GM12878 (cell line): ENCODE results near the gene ABCC4.

ENCODE experiments used
- BCL11A ChIP-seq: IDR thresholded peaks from 2 replicates; pipeline ENCODE4 v1.6.1; 2011; ENCODE audit warnings: low read depth, low read length
- CHD2 ChIP-seq: IDR thresholded peaks from 2 replicates; pipeline ENCODE4 v1.6.1; 2011; ENCODE audit warnings: low read depth, low read length, improper control_type of control experiment, borderline replicate concordance
- FOXM1 ChIP-seq: IDR thresholded peaks from 2 replicates; pipeline ENCODE4 v1.6.1; 2012; ENCODE audit warnings: low read depth, mild to moderate bottlenecking, inconsistent platforms, low read length, moderate library complexity
- NBN ChIP-seq: fragments of 450-650 bp; IDR thresholded peaks from 2 replicates; pipeline ENCODE4 v1.6.1; 2016
- NFIC ChIP-seq: IDR thresholded peaks from 2 replicates; pipeline ENCODE4 v1.6.1; 2012; ENCODE audit warnings: low read depth, mild to moderate bottlenecking, inconsistent platforms, low read length, moderate library complexity
- NFYA ChIP-seq: IDR thresholded peaks from 2 replicates; pipeline ENCODE4 v1.6.1; 2011; ENCODE audit warnings: low read depth, mild to moderate bottlenecking, low read length, improper control_type of control experiment, borderline replicate concordance
- PBX3 ChIP-seq: IDR thresholded peaks from 2 replicates; pipeline ENCODE4 v1.6.1; 2011; ENCODE audit warnings: mild to moderate bottlenecking, low read depth, low read length, moderate library complexity; ENCODE audit not compliant: insufficient replicate concordance
- POLR2A ChIP-seq: IDR thresholded peaks from 2 replicates; pipeline ENCODE4 v1.6.1; 2011; ENCODE audit warnings: low read depth, mild to moderate bottlenecking, low read length
- RAD21 ChIP-seq: IDR thresholded peaks from 2 replicates; pipeline ENCODE4 v1.6.1; 2011; ENCODE audit warnings: mild to moderate bottlenecking, low read depth, low read length, moderate library complexity; ENCODE audit not compliant: insufficient read depth
- SP1 ChIP-seq: IDR thresholded peaks from one replicate; pipeline ENCODE4 v1.6.1; 2011; ENCODE audit warnings: low read depth, low read length
- ZNF274 ChIP-seq: IDR thresholded peaks from one replicate; pipeline ENCODE4 v1.8.0; 2011; ENCODE audit not compliant: insufficient read length, insufficient read depth
- TF ChIP-seq, protein P1 (sequence below), 3 experiments: IDR thresholded peaks in 2 of 3; conservative IDR thresholded peaks in 1 of 3; 2 replicates each; pipeline ENCODE4 v1.5.1; 2011; ENCODE audit warnings: low read depth in 3 of 3, low read length in 3 of 3, mild to moderate bottlenecking in 3 of 3, control low read depth in 2 of 3, moderate library complexity in 2 of 3, inconsistent platforms in 1 of 3, mixed read lengths in 1 of 3; ENCODE audit not compliant: control insufficient read depth in 2 of 3, insufficient read depth in 1 of 3; ENCODE audit errors: extremely low read depth in 1 of 3
- TF ChIP-seq, protein P2 (sequence below): IDR thresholded peaks from 2 replicates; pipeline ENCODE4 v1.6.1; 2012; ENCODE audit warnings: low read depth, low read length, improper control_type of control experiment
- TF ChIP-seq, protein P3 (sequence below): IDR thresholded peaks from 2 replicates; pipeline ENCODE4 v1.6.1; 2012; ENCODE audit warnings: low read depth, low read length, improper control_type of control experiment

GRCh38 chr13:95113601-95114000, 187.7 kb downstream of the ABCC4 start:
- TF ChIP-seq, protein P1, sequence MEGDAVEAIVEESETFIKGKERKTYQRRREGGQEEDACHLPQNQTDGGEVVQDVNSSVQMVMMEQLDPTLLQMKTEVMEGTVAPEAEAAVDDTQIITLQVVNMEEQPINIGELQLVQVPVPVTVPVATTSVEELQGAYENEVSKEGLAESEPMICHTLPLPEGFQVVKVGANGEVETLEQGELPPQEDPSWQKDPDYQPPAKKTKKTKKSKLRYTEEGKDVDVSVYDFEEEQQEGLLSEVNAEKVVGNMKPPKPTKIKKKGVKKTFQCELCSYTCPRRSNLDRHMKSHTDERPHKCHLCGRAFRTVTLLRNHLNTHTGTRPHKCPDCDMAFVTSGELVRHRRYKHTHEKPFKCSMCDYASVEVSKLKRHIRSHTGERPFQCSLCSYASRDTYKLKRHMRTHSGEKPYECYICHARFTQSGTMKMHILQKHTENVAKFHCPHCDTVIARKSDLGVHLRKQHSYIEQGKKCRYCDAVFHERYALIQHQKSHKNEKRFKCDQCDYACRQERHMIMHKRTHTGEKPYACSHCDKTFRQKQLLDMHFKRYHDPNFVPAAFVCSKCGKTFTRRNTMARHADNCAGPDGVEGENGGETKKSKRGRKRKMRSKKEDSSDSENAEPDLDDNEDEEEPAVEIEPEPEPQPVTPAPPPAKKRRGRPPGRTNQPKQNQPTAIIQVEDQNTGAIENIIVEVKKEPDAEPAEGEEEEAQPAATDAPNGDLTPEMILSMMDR (IDR thresholded peaks at IDR 0.05 in 2 of 3, conservative IDR thresholded peaks at IDR 0.05 in 1 of 3; ENCODE audit: control insufficient read depth in 2 of 3, extremely low read depth in 1 of 3, insufficient read depth in 1 of 3, low read depth in 3 of 3, low read length in 3 of 3): no peak
- TF ChIP-seq POLR2A (no peak), FOXM1 (no peak), NFYA (no peak), BCL11A (no peak), RAD21 (no peak), ZNF274 (no peak), NFIC (no peak), PBX3 (no peak), SP1 (no peak), NBN (no peak), CHD2 (no peak)
- TF ChIP-seq, protein P2, sequence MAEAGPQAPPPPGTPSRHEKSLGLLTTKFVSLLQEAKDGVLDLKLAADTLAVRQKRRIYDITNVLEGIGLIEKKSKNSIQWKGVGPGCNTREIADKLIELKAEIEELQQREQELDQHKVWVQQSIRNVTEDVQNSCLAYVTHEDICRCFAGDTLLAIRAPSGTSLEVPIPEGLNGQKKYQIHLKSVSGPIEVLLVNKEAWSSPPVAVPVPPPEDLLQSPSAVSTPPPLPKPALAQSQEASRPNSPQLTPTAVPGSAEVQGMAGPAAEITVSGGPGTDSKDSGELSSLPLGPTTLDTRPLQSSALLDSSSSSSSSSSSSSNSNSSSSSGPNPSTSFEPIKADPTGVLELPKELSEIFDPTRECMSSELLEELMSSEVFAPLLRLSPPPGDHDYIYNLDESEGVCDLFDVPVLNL: no peak
- TF ChIP-seq, protein P3, sequence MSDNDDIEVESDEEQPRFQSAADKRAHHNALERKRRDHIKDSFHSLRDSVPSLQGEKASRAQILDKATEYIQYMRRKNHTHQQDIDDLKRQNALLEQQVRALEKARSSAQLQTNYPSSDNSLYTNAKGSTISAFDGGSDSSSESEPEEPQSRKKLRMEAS: no peak
